HG02588 (cell line): ENCODE results near the gene AKT1S1.
A peak's percentile ranks its signal among the peaks of the same experiment; 100 is the strongest.

Source experiments
- ATAC-seq: cut with Tn5 transposase; IDR thresholded peaks from one replicate; pipeline ENCODE4 v1.9.1; 2021; ENCODE audit warnings: mild to moderate bottlenecking, moderate library complexity; ENCODE audit not compliant: unreplicated experiment

AKT1S1 gene

GRCh38 chr19:49871349-49871985 is 5.7 kb downstream of the AKT1S1 start:
- ATAC-seq: no peak

- no peak for ATAC-seq
Observed at GRCh38 chr19:49870309-49870901, 6.8 kb downstream of the AKT1S1 start.

GRCh38 chr19:49869484-49870308 is 7.5 kb downstream of the AKT1S1 start:
- ATAC-seq: peak; percentile 60

GRCh38 chr19:49869009-49869483 is 8.1 kb downstream of the AKT1S1 start:
- peak; percentile 12 for ATAC-seq

- ATAC-seq: peak; percentile 34
Observed at GRCh38 chr19:49866933-49867782, 10.0 kb downstream of the AKT1S1 start, which contains the start of gene PNKP. PNKP (minus strand) TSS chr19:49867576; CDS start chr19:49867204, 372 bp downstream.

GRCh38 chr19:49864890-49865289 is 12.3 kb downstream of the AKT1S1 start:
- no peak for ATAC-seq

- no peak for ATAC-seq
Observed at GRCh38 chr19:49863935-49864320, 13.2 kb downstream of the AKT1S1 start.

- ATAC-seq: no peak
Observed at GRCh38 chr19:49863254-49863934, 13.8 kb downstream of the AKT1S1 start.

GRCh38 chr19:49862391-49863253 is 14.5 kb downstream of the AKT1S1 start:
- ATAC-seq: no peak

GRCh38 chr19:49861541-49862378 is 15.4 kb downstream of the AKT1S1 start:
- no peak for ATAC-seq

GRCh38 chr19:49861107-49861506 is 16.0 kb downstream of the AKT1S1 start:
- no peak for ATAC-seq

GRCh38 chr19:49860336-49861102 is 16.6 kb downstream of the AKT1S1 start:
- no peak for ATAC-seq

GRCh38 chr19:49859682-49860335 is 17.3 kb downstream of the AKT1S1 start:
- no peak for ATAC-seq

GRCh38 chr19:49858088-49858985 is 18.8 kb downstream of the AKT1S1 start:
- no peak for ATAC-seq

- no peak for ATAC-seq
Observed at GRCh38 chr19:49857838-49858087, 19.4 kb downstream of the AKT1S1 start.

- no peak for ATAC-seq
Observed at GRCh38 chr19:49857061-49857837, 19.9 kb downstream of the AKT1S1 start.
